IMR-90 (cell line): ENCODE data around the gene GATAD2A. TPM values are rescaled to one million over a fixed set of nuclear protein-coding genes. Genes with fewer than 3 reads are reported as not detected.

Source experiments
- ATAC-seq: fragments of 200-7000 bp; cut with Tn5 transposase; 2 replicates; pipeline ENCODE4 v1.9.1; 2020; ENCODE audit warnings: low read depth, mild to moderate bottlenecking, moderate library complexity
- BruUV-seq: library from RNA; stranded (reverse); fragments of 400-500 nt; replicated peaks from 2 replicates; lab custom pipeline; 2021; lab: Mats Ljungman, UMichigan
- CTCF ChIA-PET: fragments of 300-600 bp; formaldehyde crosslinking; extraction: SDS; loops from one replicate; lab custom pipeline; 2021; ENCODE audit warnings: antibody characterized with exemption; lab: Yijun Ruan, JAX
- POLR2A ChIA-PET: fragments of 300-600 bp; sonication (Branson Sonifier 250); formaldehyde crosslinking; loops from one replicate; lab custom pipeline; 2022; ENCODE audit warnings: antibody characterized with exemption; ENCODE audit not compliant: unreplicated experiment; lab: Charles Lee
- DNase-seq: peaks from one replicate; pipeline ENCODE4 v3.0.0; 2013
- H2AFZ ChIP-seq: replicated peaks from 2 replicates; pipeline ENCODE3; 2013; ENCODE audit warnings: low read length, mild to moderate bottlenecking; ENCODE audit not compliant: poor library complexity
- H2AK5ac ChIP-seq: 2 replicates; pipeline ENCODE4 v1.6.1; 2013; ENCODE audit warnings: low read depth, low read length, inconsistent platforms
- H2AK9ac ChIP-seq: replicated peaks from 2 replicates; pipeline ENCODE3; 2013; ENCODE audit warnings: mild to moderate bottlenecking, low read depth, low read length, moderate library complexity; ENCODE audit not compliant: poor library complexity
- H2BK120ac ChIP-seq: 2 replicates; pipeline ENCODE4 v1.6.1; 2013; ENCODE audit warnings: low read depth, low read length, inconsistent platforms
- H2BK15ac ChIP-seq: 3 replicates; pipeline ENCODE4 v1.6.1; 2013; ENCODE audit warnings: low read depth, low read length, inconsistent platforms
- H2BK20ac ChIP-seq: 2 replicates; pipeline ENCODE4 v1.6.1; 2013; ENCODE audit warnings: low read depth, mild to moderate bottlenecking, inconsistent platforms, low read length, moderate library complexity
- H2BK5ac ChIP-seq: 2 replicates; pipeline ENCODE4 v1.6.1; 2013; ENCODE audit warnings: mild to moderate bottlenecking, low read depth, low read length, inconsistent platforms; ENCODE audit not compliant: poor library complexity, severe bottlenecking
- H3K14ac ChIP-seq: replicated peaks from 2 replicates; pipeline ENCODE4 v1.6.1; 2013; ENCODE audit warnings: low read depth, low read length, inconsistent platforms
- H3K18ac ChIP-seq: 2 replicates; pipeline ENCODE4 v1.6.1; 2013; ENCODE audit warnings: low read depth, low read length, control low read depth
- H3K23ac ChIP-seq: 2 replicates; pipeline ENCODE4 v1.6.1; 2013; ENCODE audit warnings: low read depth, low read length, inconsistent platforms
- H3K27ac ChIP-seq: 2 replicates; pipeline ENCODE4 v1.5.1; 2013; ENCODE audit warnings: mild to moderate bottlenecking, control low read depth, low read length; ENCODE audit not compliant: insufficient read depth
- H3K27me3 ChIP-seq: 2 replicates; pipeline ENCODE4 v1.6.1; 2013; ENCODE audit warnings: low read length; ENCODE audit not compliant: control insufficient read depth, insufficient read depth
- H3K36me3 ChIP-seq: 2 replicates; pipeline ENCODE4 v1.6.1; 2013; ENCODE audit warnings: low read length, mixed read lengths; ENCODE audit not compliant: control insufficient read depth, insufficient read depth
- H3K4ac ChIP-seq: 2 replicates; pipeline ENCODE4 v1.6.1; 2013; ENCODE audit warnings: low read depth, low read length, inconsistent platforms
- H3K4me1 ChIP-seq: 2 replicates; pipeline ENCODE4 v1.6.1; 2013; ENCODE audit warnings: low read length, mixed read lengths; ENCODE audit not compliant: control insufficient read depth, insufficient read depth
- H3K4me2 ChIP-seq: 2 replicates; pipeline ENCODE4 v1.6.1; 2013; ENCODE audit warnings: low read depth, mild to moderate bottlenecking, control low read depth, low read length, moderate library complexity
- H3K4me3 ChIP-seq: 2 replicates; pipeline ENCODE4 v1.5.1; 2013; ENCODE audit warnings: low read depth, mild to moderate bottlenecking, control low read depth, low read length, moderate library complexity; ENCODE audit not compliant: insufficient read depth
- H3K56ac ChIP-seq: 2 replicates; pipeline ENCODE4 v1.6.1; 2013; ENCODE audit warnings: low read length, inconsistent platforms; ENCODE audit not compliant: insufficient read depth; ENCODE audit errors: extremely low read depth
- H3K79me1 ChIP-seq, 2 experiments: 2 replicates each; pipeline ENCODE4 v1.6.1; 2013; ENCODE audit warnings: low read length in 2 of 2, inconsistent platforms in 1 of 2, low read depth in 1 of 2
- H3K9ac ChIP-seq: 2 replicates; pipeline ENCODE4 v1.6.1; 2013; ENCODE audit warnings: low read depth, low read length, control low read depth
- H3K9me1 ChIP-seq: 2 replicates; pipeline ENCODE4 v1.6.1; 2013; ENCODE audit warnings: low read length, inconsistent platforms; ENCODE audit not compliant: insufficient read depth
- H3K9me3 ChIP-seq: 2 replicates; pipeline ENCODE4 v1.6.1; 2013; ENCODE audit warnings: low read length; ENCODE audit not compliant: control insufficient read depth, insufficient read depth
- H4K20me1 ChIP-seq: 2 replicates; pipeline ENCODE4 v1.6.1; 2013; ENCODE audit warnings: low read length, inconsistent platforms; ENCODE audit not compliant: insufficient read depth
- H4K5ac ChIP-seq: 2 replicates; pipeline ENCODE4 v1.6.1; 2013; ENCODE audit warnings: mild to moderate bottlenecking, low read depth, low read length, control low read depth
- H4K8ac ChIP-seq, 2 experiments: 2 replicates each; pipeline ENCODE4 v1.6.1; 2013; ENCODE audit warnings: low read depth in 2 of 2, low read length in 2 of 2, control low read depth in 1 of 2, inconsistent platforms in 1 of 2
- H4K91ac ChIP-seq: 2 replicates; pipeline ENCODE4 v1.6.1; 2013; ENCODE audit warnings: low read depth, low read length, inconsistent platforms; ENCODE audit not compliant: insufficient read depth
- CEBPB ChIP-seq: IDR thresholded peaks from 2 replicates; pipeline ENCODE4 v1.6.1; 2012; ENCODE audit warnings: low read depth, low read length, improper control_type of control experiment
- CHD1 ChIP-seq: IDR thresholded peaks from 2 replicates; pipeline ENCODE4 v1.6.1; 2012; ENCODE audit warnings: low read depth, low read length, improper control_type of control experiment
- ELK1 ChIP-seq: fragments of 150-350 bp; IDR thresholded peaks from 2 replicates; pipeline ENCODE4 v1.6.1; 2016; ENCODE audit warnings: low read depth, mild to moderate bottlenecking, low read length, moderate library complexity, borderline replicate concordance
- MAFK ChIP-seq: IDR thresholded peaks from 2 replicates; pipeline ENCODE4 v1.6.1; 2012; ENCODE audit warnings: low read depth, low read length, improper control_type of control experiment
- MAZ ChIP-seq: IDR thresholded peaks from 2 replicates; pipeline ENCODE4 v1.6.1; 2012; ENCODE audit warnings: low read depth, mild to moderate bottlenecking, low read length, improper control_type of control experiment, moderate library complexity, borderline replicate concordance
- MXI1 ChIP-seq: IDR thresholded peaks from 2 replicates; pipeline ENCODE4 v1.6.1; 2012; ENCODE audit warnings: low read depth, mild to moderate bottlenecking, low read length, moderate library complexity, borderline replicate concordance
- RFX5 ChIP-seq: IDR thresholded peaks from 2 replicates; pipeline ENCODE4 v1.8.0; 2012; ENCODE audit warnings: low read depth, mild to moderate bottlenecking, low read length, moderate library complexity
- SMC3 ChIP-seq: fragments of 150-350 bp; IDR thresholded peaks from 2 replicates; pipeline ENCODE4 v1.6.1; 2016; ENCODE audit warnings: low read depth, mild to moderate bottlenecking, antibody characterized with exemption, low read length, moderate library complexity
- USF2 ChIP-seq: fragments of 150-350 bp; IDR thresholded peaks from 2 replicates; pipeline ENCODE4 v1.6.1; 2017; ENCODE audit warnings: mild to moderate bottlenecking, antibody characterized with exemption, low read length, low read depth
- WGBS, 2 experiments: methylation state at CpG; one replicate each; pipeline versions ENCODE4 v1.1.5 to v1.1.7; 2013; ENCODE audit warnings: missing lambda C conversion rate in 2 of 2; ENCODE audit not compliant: insufficient read length in 1 of 2; ENCODE audit errors: extremely low coverage in 2 of 2; 5-methylcytosine and 5-hydroxymethylcytosine counted together
- dilution Hi-C: fragments of 300-500 bp; cut with HindIII; formaldehyde crosslinking; loops from one replicate; pipeline ENCODE4 v1.14.3; 2018; ENCODE audit warnings: low sequenced_read_pairs; ENCODE audit not compliant: unreplicated experiment
- in situ Hi-C: fragments of 300-500 bp; cut with MboI; formaldehyde crosslinking; loops from 3 replicates; pipeline ENCODE4 v1.14.3; 2019; ENCODE audit warnings: low sequenced_read_pairs, inconsistent platforms, mixed read lengths
- intact Hi-C: fragments of 100-400 bp; cut with micrococcal nuclease; formaldehyde crosslinking; loops from 2 replicates; pipeline ENCODE4 v1.10.0; 2022
- polyA plus RNA-seq, 3 experiments: library from polyadenylated mRNA; depleted of rRNA; stranded (reverse); fragments of >200 nt; gene quantifications; 2 replicates each; pipeline ENCODE4 v1.2.3, GENCODE V29; 2012; ENCODE audit warnings: low replicate concordance in 1 of 3
- total RNA-seq: library from RNA; depleted of rRNA; stranded (reverse); fragments of >200 nt; gene quantifications from 2 replicates; pipeline ENCODE4 v1.2.3, GENCODE V29; 2012

Gene GATAD2A
- total and polyA plus RNA-seq, 2 of the 4 experiments (the other 2 are of a cell fraction) = 23.5 to 33.2 TPM

GRCh38 chr19:19460258-19460731 lies 54.8 kb downstream of the GATAD2A start:
- Histone ChIP-seq H3K23ac (peak overlapping the region; percentile 82), H3K4me1 (peaks cover 66% of the 10 kb centered on the region), H3K4ac (peak overlapping the region; percentile 91), H3K9me3 (no peaks in the 10 kb centered on the region), H2AK5ac (peak overlapping the region; percentile 99), H3K9ac (peak overlapping the region; percentile 53; the same call in 1 of the 2 replicates), H4K91ac (peak overlapping the region; percentile 81), H3K56ac (no peak overlapping the region), H2AK9ac (peak overlapping the region; percentile 89), H3K4me3 (no peak overlapping the region), H3K14ac (peak overlapping the region; percentile 62), H2BK20ac (peak overlapping the region; percentile 5; the same call in 1 of the 2 replicates), H3K36me3 (peaks cover 6% of the 10 kb centered on the region), H3K79me1 (peaks cover 34 to 88% of the 10 kb centered on the region in 2 experiments), H3K18ac (no peak overlapping the region; the same call in none of the 2 replicates), H2AFZ (peak overlapping the region; percentile 83), H2BK120ac (peak overlapping the region; percentile 56; the same call in 1 of the 2 replicates), H4K8ac (peak overlapping the region; percentile 53 to 98), H2BK15ac (peak overlapping the region; percentile 86; the same call in 1 of the 3 replicates), H4K5ac (peak overlapping the region; percentile 92), H3K27me3 (no peaks in the 10 kb centered on the region), H4K20me1 (peaks cover 77% of the 10 kb centered on the region), H3K27ac (peak overlapping the region; percentile 88), H3K9me1 (peaks cover 70% of the 10 kb centered on the region), H3K4me2 (no peak overlapping the region; the same call in 1 of the 2 replicates), H2BK5ac (peak overlapping the region; percentile 92)
- dilution Hi-C loops = no loop called here
- ChIA-PET POLR2A (interaction anchor here (1.0 kb wide), 1 partner anchor 55 kb away, joined by 3 read pairs; the partner anchor contains the start of gene GATAD2A), CTCF (no interaction called here)
- ATAC-seq (no peak), DNase-seq (peak; percentile 40)
- intact Hi-C loops = no loop called here
- no TSS peak for BruUV-seq
- 82% methylated on average over 9 of the region's 10 CpGs; no CpG with 5 or more reads in 1 of the 2 experiments for WGBS, 2 experiments
- in situ Hi-C loops = no loop called here
- TF ChIP-seq MAZ (no peak), CEBPB (peak; percentile 69), RFX5 (no peak), ELK1 (no peak), MXI1 (no peak), MAFK (no peak), CHD1 (no peak), SMC3 (no peak), USF2 (no peak)
